Osteoblast (primary cell): ENCODE results near the gene SPDYA. TPM values are rescaled to one million over a fixed set of nuclear protein-coding genes. Genes with fewer than 3 reads are reported as not detected.

Experiments
- DNase-seq: peaks from one replicate; pipeline ENCODE4 v3.0.0; 2011; ENCODE audit warnings: low spot score, mixed read lengths; ENCODE audit not compliant: insufficient read length; ENCODE audit errors: missing footprints
- H2AFZ ChIP-seq: 2 replicates; pipeline ENCODE4 v1.6.0; 2011; ENCODE audit warnings: mild to moderate bottlenecking, low read length
- H3K27ac ChIP-seq: 2 replicates; pipeline ENCODE4 v1.5.1; 2011; ENCODE audit warnings: mild to moderate bottlenecking, low read depth, low read length, moderate library complexity
- H3K27me3 ChIP-seq: 2 replicates; pipeline ENCODE4 v1.6.0; 2012; ENCODE audit warnings: mild to moderate bottlenecking, control low read depth, inconsistent platforms, low read length, moderate library complexity; ENCODE audit not compliant: insufficient read depth
- H3K36me3 ChIP-seq: 2 replicates; pipeline ENCODE4 v1.5.1; 2011; ENCODE audit warnings: mild to moderate bottlenecking, low read length, control low read depth, moderate library complexity; ENCODE audit not compliant: insufficient read depth
- H3K4me1 ChIP-seq: 2 replicates; pipeline ENCODE4 v1.5.1; 2011; ENCODE audit warnings: mild to moderate bottlenecking, low read length, control low read depth, moderate library complexity; ENCODE audit not compliant: insufficient read depth
- H3K4me2 ChIP-seq: 2 replicates; pipeline ENCODE4 v1.6.0; 2011; ENCODE audit warnings: mild to moderate bottlenecking, low read length; ENCODE audit not compliant: insufficient read depth
- H3K4me3 ChIP-seq: fragments of 200-600 bp; sonication (generic); 3 replicates; pipeline ENCODE4 v1.5.1; 2012; ENCODE audit warnings: mild to moderate bottlenecking, low read length, inconsistent platforms; ENCODE audit not compliant: insufficient read depth
- H3K79me2 ChIP-seq: 2 replicates; pipeline ENCODE4 v1.6.0; 2012; ENCODE audit warnings: mild to moderate bottlenecking, low read length, control low read depth, inconsistent platforms; ENCODE audit not compliant: insufficient read depth
- H3K9me3 ChIP-seq: 2 replicates; pipeline ENCODE4 v1.5.1; 2011; ENCODE audit warnings: low read depth, low read length, control low read depth
- H4K20me1 ChIP-seq: 2 replicates; pipeline ENCODE4 v1.6.0; 2012; ENCODE audit warnings: mild to moderate bottlenecking, low read length, control low read depth; ENCODE audit not compliant: insufficient read depth
- total RNA-seq: library from RNA; depleted of rRNA; stranded (reverse); fragments of >200 nt; gene quantifications from 2 replicates; pipeline ENCODE4 v1.2.3, GENCODE V29; 2012
- TF ChIP-seq, protein P1 (sequence below): IDR thresholded peaks from 2 replicates; pipeline ENCODE4 v1.5.1; 2011; ENCODE audit warnings: mild to moderate bottlenecking, low read depth, low read length, moderate library complexity; ENCODE audit errors: extremely low read depth

SPDYA gene
- total RNA-seq, 1 donor = 0.72 TPM

GRCh38 chr2:28822036-28822435 lies 11.4 kb downstream of the SPDYA start:
- Histone ChIP-seq H3K4me3 (no peak overlapping the region), H2AFZ (no peak overlapping the region), H3K79me2 (no peaks in the 10 kb centered on the region), H3K27ac (no peak overlapping the region), H3K36me3 (no peaks in the 10 kb centered on the region), H3K9me3 (no peaks in the 10 kb centered on the region), H3K4me1 (no peaks in the 10 kb centered on the region), H3K4me2 (no peak overlapping the region), H3K27me3 (no peaks in the 10 kb centered on the region), H4K20me1 (no peaks in the 10 kb centered on the region)
- TF ChIP-seq, protein P1, sequence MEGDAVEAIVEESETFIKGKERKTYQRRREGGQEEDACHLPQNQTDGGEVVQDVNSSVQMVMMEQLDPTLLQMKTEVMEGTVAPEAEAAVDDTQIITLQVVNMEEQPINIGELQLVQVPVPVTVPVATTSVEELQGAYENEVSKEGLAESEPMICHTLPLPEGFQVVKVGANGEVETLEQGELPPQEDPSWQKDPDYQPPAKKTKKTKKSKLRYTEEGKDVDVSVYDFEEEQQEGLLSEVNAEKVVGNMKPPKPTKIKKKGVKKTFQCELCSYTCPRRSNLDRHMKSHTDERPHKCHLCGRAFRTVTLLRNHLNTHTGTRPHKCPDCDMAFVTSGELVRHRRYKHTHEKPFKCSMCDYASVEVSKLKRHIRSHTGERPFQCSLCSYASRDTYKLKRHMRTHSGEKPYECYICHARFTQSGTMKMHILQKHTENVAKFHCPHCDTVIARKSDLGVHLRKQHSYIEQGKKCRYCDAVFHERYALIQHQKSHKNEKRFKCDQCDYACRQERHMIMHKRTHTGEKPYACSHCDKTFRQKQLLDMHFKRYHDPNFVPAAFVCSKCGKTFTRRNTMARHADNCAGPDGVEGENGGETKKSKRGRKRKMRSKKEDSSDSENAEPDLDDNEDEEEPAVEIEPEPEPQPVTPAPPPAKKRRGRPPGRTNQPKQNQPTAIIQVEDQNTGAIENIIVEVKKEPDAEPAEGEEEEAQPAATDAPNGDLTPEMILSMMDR = no peak
- no peak for DNase-seq

- no peak for DNase-seq
- H3K4me2 ChIP-seq = no peak overlapping the region
- no peaks in the 10 kb centered on the region for H3K36me3 ChIP-seq
- no peaks in the 10 kb centered on the region for H4K20me1 ChIP-seq
- no peaks in the 10 kb centered on the region for H3K4me1 ChIP-seq
- no peaks in the 10 kb centered on the region for H3K79me2 ChIP-seq
- no peaks in the 10 kb centered on the region for H3K9me3 ChIP-seq
- no peaks in the 10 kb centered on the region for H3K27me3 ChIP-seq
- H3K4me3 ChIP-seq = no peak overlapping the region
- H3K27ac ChIP-seq = no peak overlapping the region
- TF ChIP-seq, protein P1 = no peak
- H2AFZ ChIP-seq = no peak overlapping the region
These were observed 13.6 kb downstream of the SPDYA start for GRCh38 chr2:28824207-28824606.

DNA sequence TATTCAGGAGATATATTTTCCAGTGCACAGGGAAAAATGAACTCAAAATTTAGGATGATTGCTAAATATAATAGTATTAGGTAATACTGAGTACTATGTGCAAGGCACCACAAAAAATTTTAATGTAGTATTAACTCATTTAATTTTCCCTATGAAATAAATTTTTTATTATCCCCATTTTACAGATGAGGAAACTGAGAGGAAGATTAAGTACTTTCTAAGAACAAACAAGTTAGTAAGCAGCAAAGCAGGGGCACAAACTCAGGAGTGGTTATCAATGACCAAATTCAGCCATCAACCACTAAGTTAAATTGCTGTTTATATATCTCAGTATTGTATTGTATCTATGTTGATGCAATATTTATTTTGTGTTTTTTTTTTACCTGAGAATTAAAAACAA lies 14.2 kb downstream of the SPDYA start:
- Histone ChIP-seq H3K4me3 (no peak overlapping the region), H3K4me1 (no peaks in the 10 kb centered on the region), H3K79me2 (no peaks in the 10 kb centered on the region), H3K27me3 (no peaks in the 10 kb centered on the region), H2AFZ (no peak overlapping the region), H3K9me3 (no peaks in the 10 kb centered on the region), H3K27ac (no peak overlapping the region), H4K20me1 (no peaks in the 10 kb centered on the region), H3K36me3 (no peaks in the 10 kb centered on the region), H3K4me2 (no peak overlapping the region)
- TF ChIP-seq, protein P1 = no peak
- DNase-seq = no peak

GRCh38 chr2:28828382-28828781 lies 17.7 kb downstream of the SPDYA start:
- Histone ChIP-seq H3K36me3 (no peaks in the 10 kb centered on the region), H3K27ac (no peak overlapping the region), H3K27me3 (no peaks in the 10 kb centered on the region), H2AFZ (no peak overlapping the region), H4K20me1 (no peaks in the 10 kb centered on the region), H3K4me1 (no peaks in the 10 kb centered on the region), H3K4me3 (no peak overlapping the region), H3K4me2 (no peak overlapping the region), H3K79me2 (no peaks in the 10 kb centered on the region), H3K9me3 (no peaks in the 10 kb centered on the region)
- TF ChIP-seq, protein P1 = no peak
- no peak for DNase-seq
